GM13977 (cell line): ENCODE measurements around the gene NKG7.

Source experiments
- DNase-seq: peaks from one replicate; pipeline ENCODE4 v3.0.0; 2012; ENCODE audit warnings: low spot score
- CTCF ChIP-seq: IDR thresholded peaks from 2 replicates; pipeline ENCODE4 v1.5.1; 2012; ENCODE audit warnings: mild to moderate bottlenecking, control low read depth; ENCODE audit not compliant: insufficient read depth; ENCODE audit errors: extremely low read depth, missing control alignments
- in situ Hi-C: fragments of 300-500 bp; cut with MboI; formaldehyde crosslinking; loops from one replicate; pipeline ENCODE4 v1.12.0; 2022; ENCODE audit warnings: low sequenced_read_pairs, low pct_unique_long_range_greater_than_20kb, mixed read lengths, inconsistent platforms; ENCODE audit not compliant: unreplicated experiment

The NKG7 gene

GRCh38 chr19:51338563-51339312, 33.7 kb downstream of the NKG7 start:
- in situ Hi-C loops, result loop anchor here (10.0 to 25.0 kb wide), 2 partner anchors 96 to 324 kb away; no protein-coding TSS in a partner anchor
- DNase-seq, result peak; percentile 94
- TF ChIP-seq CTCF, result peak; percentile 92

GRCh38 chr19:51337861-51338562, 34.4 kb downstream of the NKG7 start:
- peak; percentile 5 for TF ChIP-seq CTCF
- in situ Hi-C loops, result loop anchor here (10.0 to 25.0 kb wide), 2 partner anchors 97 to 324 kb away; no protein-coding TSS in a partner anchor
- DNase-seq, result no peak

- in situ Hi-C loops, result loop anchor here (10.0 to 25.0 kb wide), 2 partner anchors 98 to 325 kb away; no protein-coding TSS in a partner anchor
- DNase-seq, result no peak
- no peak for TF ChIP-seq CTCF
These were observed 35.2 kb downstream of the NKG7 start for GRCh38 chr19:51337141-51337860.

- DNase-seq, result no peak
- in situ Hi-C loops, result loop anchor here (10.0 to 25.0 kb wide), 2 partner anchors 101 to 328 kb away; no protein-coding TSS in a partner anchor
These were observed 38.5 kb downstream of the NKG7 start for GRCh38 chr19:51333836-51334460.

GRCh38 chr19:51331716-51332115, 40.7 kb downstream of the NKG7 start:
- no peak for DNase-seq
- in situ Hi-C loops, result loop anchor here (10.0 to 25.0 kb wide), 2 partner anchors 103 to 331 kb away; no protein-coding TSS in a partner anchor
- TF ChIP-seq CTCF, result no peak

More at GRCh38 chr19:51333836-51334460, 38.5 kb downstream of the NKG7 start:
- TF ChIP-seq CTCF, result no peak

GRCh38 chr19:51331193-51331592, 41.3 kb downstream of the NKG7 start:
- in situ Hi-C loops, result loop anchor here (10.0 to 25.0 kb wide), 2 partner anchors 104 to 331 kb away; no protein-coding TSS in a partner anchor
- DNase-seq, result no peak
- no peak for TF ChIP-seq CTCF
